ENCODE data around the gene ACBD3. TPM values are rescaled to one million over a fixed set of nuclear protein-coding genes. Genes with fewer than 3 reads are reported as not detected.

The ACBD3 gene
- total RNA-seq, 3 donors from 2014 or later (not counting 1 experiment from before 2014, with no cell fraction given): 26.9 to 33.3 (median 28.8) TPM

DNA sequence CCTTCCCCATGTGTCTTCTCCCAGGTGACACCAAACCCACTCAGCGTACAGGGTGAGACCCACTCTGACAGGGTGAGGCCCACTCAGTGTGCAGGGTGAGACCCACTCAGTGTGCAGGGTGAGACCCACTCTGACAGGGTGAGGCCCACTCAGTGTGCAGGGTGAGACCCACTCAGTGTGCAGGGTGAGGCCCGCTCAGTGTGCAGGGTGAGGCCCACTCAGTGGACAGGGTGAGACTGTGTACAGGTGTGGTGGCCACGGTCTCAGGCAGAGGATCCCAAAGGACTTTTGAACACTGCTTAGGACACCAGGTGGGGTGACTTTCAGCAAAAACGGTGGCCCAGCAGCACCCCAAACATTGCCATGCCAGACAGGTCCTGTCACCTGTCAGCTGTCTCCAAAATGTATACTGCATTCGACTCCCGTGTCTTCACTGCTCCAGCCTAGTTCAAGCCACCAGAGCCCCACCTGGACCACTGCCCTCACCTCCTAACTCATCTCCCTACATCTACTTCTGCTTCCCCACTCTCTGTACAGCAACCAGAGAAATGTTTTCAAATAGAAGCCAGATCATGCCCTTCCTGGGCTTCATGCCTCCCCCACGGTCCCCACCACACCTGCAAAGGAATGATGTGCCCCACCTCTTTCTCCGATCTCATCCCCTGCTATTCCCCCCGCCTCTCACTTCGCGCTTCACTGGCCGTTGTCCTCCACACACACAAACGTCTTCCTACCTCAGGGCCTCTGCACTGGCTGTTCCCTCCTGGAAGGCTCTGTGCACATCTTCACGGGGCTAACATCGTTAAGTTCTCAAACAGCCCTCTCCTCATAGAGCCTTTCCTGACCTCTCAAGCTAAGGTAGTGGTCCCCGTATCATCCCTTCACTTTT lies 52.1 kb downstream of the ACBD3 start:
- Mint-ChIP-seq H3K4me3 (no peak overlapping the region), H3K4me1 (no peaks in the 10 kb centered on the region), H3K36me3 (no peaks in the 10 kb centered on the region), H3K9me3 (no peaks in the 10 kb centered on the region), H3K27ac (no peak overlapping the region), H3K27me3 (ENCODE audit: low read depth in 2 of 2) (no peaks in the 10 kb centered on the region)
- TF ChIP-seq, protein P1, sequence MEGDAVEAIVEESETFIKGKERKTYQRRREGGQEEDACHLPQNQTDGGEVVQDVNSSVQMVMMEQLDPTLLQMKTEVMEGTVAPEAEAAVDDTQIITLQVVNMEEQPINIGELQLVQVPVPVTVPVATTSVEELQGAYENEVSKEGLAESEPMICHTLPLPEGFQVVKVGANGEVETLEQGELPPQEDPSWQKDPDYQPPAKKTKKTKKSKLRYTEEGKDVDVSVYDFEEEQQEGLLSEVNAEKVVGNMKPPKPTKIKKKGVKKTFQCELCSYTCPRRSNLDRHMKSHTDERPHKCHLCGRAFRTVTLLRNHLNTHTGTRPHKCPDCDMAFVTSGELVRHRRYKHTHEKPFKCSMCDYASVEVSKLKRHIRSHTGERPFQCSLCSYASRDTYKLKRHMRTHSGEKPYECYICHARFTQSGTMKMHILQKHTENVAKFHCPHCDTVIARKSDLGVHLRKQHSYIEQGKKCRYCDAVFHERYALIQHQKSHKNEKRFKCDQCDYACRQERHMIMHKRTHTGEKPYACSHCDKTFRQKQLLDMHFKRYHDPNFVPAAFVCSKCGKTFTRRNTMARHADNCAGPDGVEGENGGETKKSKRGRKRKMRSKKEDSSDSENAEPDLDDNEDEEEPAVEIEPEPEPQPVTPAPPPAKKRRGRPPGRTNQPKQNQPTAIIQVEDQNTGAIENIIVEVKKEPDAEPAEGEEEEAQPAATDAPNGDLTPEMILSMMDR (IDR thresholded peaks at IDR 0.05): no peak
- Histone ChIP-seq H3K9me3 (ENCODE audit: control insufficient read depth, insufficient read depth, low read length) (no peaks in the 10 kb centered on the region), H3K27ac (ENCODE audit: low read length) (no peak overlapping the region), H3K4me1 (ENCODE audit: control insufficient read depth, insufficient read depth, low read length) (peaks cover 7% of the 10 kb centered on the region), H3K27me3 (ENCODE audit: control insufficient read depth, insufficient read depth, low read length) (no peaks in the 10 kb centered on the region), H3K36me3 (ENCODE audit: control insufficient read depth, insufficient read depth, low read length) (no peaks in the 10 kb centered on the region), H3K4me3 (ENCODE audit: low read length) (no peak overlapping the region)
- intact Hi-C loops (cut with micrococcal nuclease): no loop called here
- ATAC-seq (peak in 1 of 3 donors; percentile 39), DNase-seq (no peak)
- WGBS (ENCODE audit: insufficient coverage): 87% methylated on average over 16 of the region's 16 CpGs

DNA sequence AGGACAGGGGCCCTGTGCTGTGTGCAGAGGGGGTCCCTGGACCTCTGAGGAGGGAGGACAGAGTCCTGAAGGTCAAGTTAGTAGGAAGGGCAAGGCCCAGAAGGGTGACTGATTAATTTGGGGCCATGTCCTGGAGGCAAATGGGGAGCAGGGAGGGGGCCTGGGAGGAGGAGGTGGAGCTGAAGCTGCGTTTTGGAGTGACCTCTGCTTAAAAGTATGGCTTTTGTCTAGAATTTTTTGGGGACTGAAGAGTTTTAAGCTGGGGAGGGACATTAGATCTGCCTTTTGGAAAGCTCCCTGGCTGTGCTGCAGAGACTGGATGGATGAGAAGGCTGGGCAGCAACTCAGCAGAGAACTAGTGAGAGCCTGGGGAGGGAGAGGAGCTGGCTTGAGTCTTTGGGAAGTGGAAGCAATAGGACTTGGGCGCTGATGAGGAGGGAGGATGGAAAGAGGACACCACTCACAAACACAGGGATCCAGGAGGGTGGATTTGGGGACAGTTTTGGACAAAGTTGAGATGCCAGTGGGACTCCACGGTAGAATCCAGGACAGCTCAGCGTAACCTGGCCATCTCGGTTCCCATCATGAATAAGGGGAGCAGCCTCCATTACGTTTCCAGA lies 52.9 kb downstream of the ACBD3 start:
- no peak for ATAC-seq
- Mint-ChIP-seq H3K4me1 (no peaks in the 10 kb centered on the region), H3K9me3 (no peaks in the 10 kb centered on the region), H3K27ac (no peak overlapping the region), H3K4me3 (no peak overlapping the region), H3K36me3 (no peaks in the 10 kb centered on the region), H3K27me3 (ENCODE audit: low read depth in 2 of 2) (no peaks in the 10 kb centered on the region)
- Histone ChIP-seq H3K36me3 (ENCODE audit: control insufficient read depth, insufficient read depth, low read length) (no peaks in the 10 kb centered on the region), H3K27ac (ENCODE audit: low read length) (no peak overlapping the region), H3K9me3 (ENCODE audit: control insufficient read depth, insufficient read depth, low read length) (no peaks in the 10 kb centered on the region), H3K27me3 (ENCODE audit: control insufficient read depth, insufficient read depth, low read length) (no peaks in the 10 kb centered on the region), H3K4me3 (ENCODE audit: low read length) (no peak overlapping the region), H3K4me1 (ENCODE audit: control insufficient read depth, insufficient read depth, low read length) (peaks cover 7% of the 10 kb centered on the region)
- WGBS (ENCODE audit: insufficient coverage): 95% methylated on average over 6 of the region's 6 CpGs
- no peak for DNase-seq
- intact Hi-C loops (cut with micrococcal nuclease): no loop called here
- TF ChIP-seq, protein P1 (IDR thresholded peaks at IDR 0.05): no peak

DNA sequence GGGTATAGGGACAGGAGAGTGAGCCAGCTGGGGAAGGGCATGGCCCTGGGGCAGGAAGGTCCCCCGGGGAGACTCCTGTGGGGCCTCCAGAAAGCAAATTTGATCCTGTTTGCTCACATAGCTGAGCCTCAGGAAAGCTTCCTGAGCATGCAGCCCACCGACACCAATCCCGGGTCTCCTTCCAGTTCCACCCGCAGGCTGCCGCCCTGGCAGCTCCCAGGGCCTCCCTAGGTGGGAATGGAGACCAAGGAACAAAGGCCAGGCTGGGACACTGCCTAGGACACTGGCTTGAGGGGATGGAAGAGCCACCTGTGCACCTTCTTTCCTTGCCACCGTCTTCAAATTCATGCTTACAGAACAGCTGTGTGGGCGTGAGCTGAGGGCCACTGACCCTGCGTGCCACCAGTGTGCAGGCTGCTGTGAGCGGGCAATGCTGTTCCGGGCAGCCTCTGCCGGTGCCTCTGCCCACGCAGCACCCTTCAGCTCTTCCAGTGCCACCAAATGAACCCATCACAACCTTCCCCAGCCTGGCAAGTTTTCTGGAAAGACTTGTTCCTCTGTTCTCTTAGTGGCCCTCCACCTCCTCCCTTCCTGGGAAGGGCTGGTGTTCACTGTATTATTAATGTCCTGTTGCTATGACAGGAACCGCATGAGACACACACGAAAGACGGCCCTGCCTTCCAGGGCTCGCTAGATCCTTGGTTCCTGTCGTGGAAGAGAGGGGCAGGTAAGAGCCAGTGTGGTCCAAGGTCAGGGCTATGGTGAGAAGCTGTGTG lies 53.6 kb downstream of the ACBD3 start:
- H3K4me1 ChIP-seq (ENCODE audit: control insufficient read depth, insufficient read depth, low read length): peaks cover 7% of the 10 kb centered on the region
- no peaks in the 10 kb centered on the region for H3K9me3 Mint-ChIP-seq
- no peaks in the 10 kb centered on the region for H3K9me3 ChIP-seq (ENCODE audit: control insufficient read depth, insufficient read depth, low read length)
- H3K27me3 ChIP-seq (ENCODE audit: control insufficient read depth, insufficient read depth, low read length): no peaks in the 10 kb centered on the region
- WGBS (ENCODE audit: insufficient coverage): 81% methylated on average over 17 of the region's 17 CpGs
- DNase-seq: no peak
- no peak overlapping the region for H3K27ac ChIP-seq (ENCODE audit: low read length)
- H3K27ac Mint-ChIP-seq: no peak overlapping the region
- H3K36me3 ChIP-seq (ENCODE audit: control insufficient read depth, insufficient read depth, low read length): no peaks in the 10 kb centered on the region
- H3K4me3 Mint-ChIP-seq: no peak overlapping the region
- no peaks in the 10 kb centered on the region for H3K4me1 Mint-ChIP-seq
- TF ChIP-seq, protein P1 (IDR thresholded peaks at IDR 0.05): no peak
- no peak for ATAC-seq
- H3K27me3 Mint-ChIP-seq (ENCODE audit: low read depth in 2 of 2): no peaks in the 10 kb centered on the region
- no peak overlapping the region for H3K4me3 ChIP-seq (ENCODE audit: low read length)
- intact Hi-C loops (cut with micrococcal nuclease): no loop called here
- no peaks in the 10 kb centered on the region for H3K36me3 Mint-ChIP-seq

Measured in natural killer cell (primary cell).